ENCODE measurements around the gene PARP8. TPM values are rescaled to one million over a fixed set of nuclear protein-coding genes. Genes with fewer than 3 reads are reported as not detected.
"Not testable (repeated sequence)": the region's sequence is repeated elsewhere in the genome, so short reads cannot be mapped to it uniquely, and the experiment has no call there.

PARP8 gene
- total and polyA plus RNA-seq, 12 donors: 0.97 to 14.5 (median 5.2) TPM

GRCh38 chr5:50807661-50808060 is 141.2 kb downstream of the PARP8 start:
- no peak for DNase-seq
- intact Hi-C loops (cut with DNase I): no loop called here
- H3K27ac ChIP-seq: peak overlapping the region in 2 of 10 donors; percentile 17 to 37
- peaks cover 0 to 26% (median 8%) of the 10 kb centered on the region in 11 donors for H3K9me3 ChIP-seq
- H3K27me3 ChIP-seq: no peaks in the 10 kb centered on the region
- H3K4me1 ChIP-seq: peaks cover 0 to 15% (median 0%) of the 10 kb centered on the region in 9 donors
- peak in 5 of 8 donors; percentile 45 to 78 (median 50) for ATAC-seq
- WGBS, 2 donors: 26 to 39% methylated on average over 2 of the region's 2 CpGs
- TF ChIP-seq, protein P1, sequence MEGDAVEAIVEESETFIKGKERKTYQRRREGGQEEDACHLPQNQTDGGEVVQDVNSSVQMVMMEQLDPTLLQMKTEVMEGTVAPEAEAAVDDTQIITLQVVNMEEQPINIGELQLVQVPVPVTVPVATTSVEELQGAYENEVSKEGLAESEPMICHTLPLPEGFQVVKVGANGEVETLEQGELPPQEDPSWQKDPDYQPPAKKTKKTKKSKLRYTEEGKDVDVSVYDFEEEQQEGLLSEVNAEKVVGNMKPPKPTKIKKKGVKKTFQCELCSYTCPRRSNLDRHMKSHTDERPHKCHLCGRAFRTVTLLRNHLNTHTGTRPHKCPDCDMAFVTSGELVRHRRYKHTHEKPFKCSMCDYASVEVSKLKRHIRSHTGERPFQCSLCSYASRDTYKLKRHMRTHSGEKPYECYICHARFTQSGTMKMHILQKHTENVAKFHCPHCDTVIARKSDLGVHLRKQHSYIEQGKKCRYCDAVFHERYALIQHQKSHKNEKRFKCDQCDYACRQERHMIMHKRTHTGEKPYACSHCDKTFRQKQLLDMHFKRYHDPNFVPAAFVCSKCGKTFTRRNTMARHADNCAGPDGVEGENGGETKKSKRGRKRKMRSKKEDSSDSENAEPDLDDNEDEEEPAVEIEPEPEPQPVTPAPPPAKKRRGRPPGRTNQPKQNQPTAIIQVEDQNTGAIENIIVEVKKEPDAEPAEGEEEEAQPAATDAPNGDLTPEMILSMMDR (IDR thresholded peaks at IDR 0.05): no peak
- H3K36me3 ChIP-seq: peaks cover 0 to 26% (median 0%) of the 10 kb centered on the region in 9 donors
- H3K4me3 ChIP-seq: no peak overlapping the region

GRCh38 chr5:50808406-50808805 is 142.0 kb downstream of the PARP8 start:
- no peaks in the 10 kb centered on the region for H3K27me3 ChIP-seq
- peaks cover 0 to 15% (median 0%) of the 10 kb centered on the region in 9 donors for H3K4me1 ChIP-seq
- WGBS, 2 donors: 78 to 79% methylated on average over 3 of the region's 3 CpGs
- TF ChIP-seq, protein P1 (IDR thresholded peaks at IDR 0.05): no peak
- DNase-seq (no peak), ATAC-seq (peak in 1 of 8 donors; percentile 21)
- H3K9me3 ChIP-seq: peaks cover 0 to 18% (median under 1%) of the 10 kb centered on the region in 11 donors
- peaks cover 0 to 18% (median 0%) of the 10 kb centered on the region in 9 donors for H3K36me3 ChIP-seq
- H3K27ac ChIP-seq: no peak overlapping the region
- intact Hi-C loops (cut with DNase I): no loop called here
- H3K4me3 ChIP-seq: no peak overlapping the region

DNA sequence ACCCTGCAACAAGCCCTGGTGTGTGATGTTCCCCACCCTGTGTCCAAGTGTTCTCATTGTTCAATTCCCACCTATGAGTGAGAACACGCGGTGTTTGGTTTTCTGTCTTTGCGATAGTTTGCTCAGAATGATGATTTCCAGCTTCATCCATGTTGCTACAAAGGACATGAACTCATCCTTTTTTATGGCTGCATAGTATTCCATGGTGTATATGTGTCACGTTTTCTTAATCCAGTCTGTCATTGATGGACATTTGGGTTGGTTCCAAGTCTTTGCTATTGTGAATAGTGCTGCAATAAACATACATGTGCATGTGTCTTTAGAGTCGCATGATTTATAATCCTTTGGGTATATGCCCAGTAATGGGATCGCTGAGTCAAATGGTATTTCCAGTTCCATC is 145.3 kb downstream of the PARP8 start:
- H3K27ac ChIP-seq; H3K4me1 ChIP-seq; DNase-seq; H3K27me3 ChIP-seq; ATAC-seq; intact Hi-C loops (cut with DNase I); H3K4me3 ChIP-seq: not testable (repeated sequence)
- Histone ChIP-seq H3K36me3 (peaks cover 0 to 23% (median 0%) of the 10 kb centered on the region in 9 donors), H3K9me3 (peaks cover 0 to 11% (median 0%) of the 10 kb centered on the region in 11 donors)
- 97 to 98% methylated on average over 6 of the region's 6 CpGs for WGBS, 2 donors

DNA sequence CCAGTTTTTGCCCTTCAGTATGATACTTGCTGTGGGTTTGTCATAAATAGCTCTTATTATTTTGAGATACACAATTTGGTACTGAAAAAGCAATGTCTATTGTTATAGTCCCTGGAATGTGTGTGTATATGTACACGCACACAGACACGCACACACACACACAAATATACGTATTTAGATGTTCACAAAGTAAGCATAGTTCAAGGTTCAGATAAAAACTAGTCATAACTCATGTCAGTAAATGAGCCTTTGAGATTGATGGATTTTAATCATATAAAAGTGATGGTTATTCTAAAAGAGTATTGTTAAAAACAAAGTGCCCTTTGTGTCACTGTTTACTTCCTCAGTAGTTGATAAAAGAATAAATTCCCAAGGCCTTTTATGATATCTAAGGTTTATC is 147.3 kb downstream of the PARP8 start:
- TF ChIP-seq, protein P1 (IDR thresholded peaks at IDR 0.05): no peak

GRCh38 chr5:50814556-50814955 is 148.1 kb downstream of the PARP8 start:
- H3K9me3 ChIP-seq: peaks cover 0 to 11% (median 0%) of the 10 kb centered on the region in 11 donors
- H3K4me1 ChIP-seq: peaks cover 0 to under 1% (median 0%) of the 10 kb centered on the region in 9 donors
- intact Hi-C loops (cut with DNase I): no loop called here
- H3K27ac ChIP-seq: no peak overlapping the region
- WGBS, 2 donors: 75 to 81% methylated on average over 6 of the region's 6 CpGs
- H3K36me3 ChIP-seq: peaks cover 0 to 33% (median 0%) of the 10 kb centered on the region in 9 donors
- no peaks in the 10 kb centered on the region for H3K27me3 ChIP-seq
- ATAC-seq: no peak
- no peak overlapping the region for H3K4me3 ChIP-seq
- TF ChIP-seq, protein P1 (IDR thresholded peaks at IDR 0.05): no peak
- no peak for DNase-seq

More for the DNA sequence above, 147.3 kb downstream of the PARP8 start:
- H3K27ac ChIP-seq: no peak overlapping the region
- WGBS, 2 donors: 95 to 97% methylated on average over 3 of the region's 3 CpGs
- H3K4me1 ChIP-seq: no peaks in the 10 kb centered on the region
- H3K36me3 ChIP-seq: peaks cover 0 to 31% (median 0%) of the 10 kb centered on the region in 9 donors
- no peak overlapping the region for H3K4me3 ChIP-seq
- ATAC-seq: no peak
- no peaks in the 10 kb centered on the region for H3K27me3 ChIP-seq
- intact Hi-C loops (cut with DNase I): no loop called here
- no peak for DNase-seq
- peaks cover 0 to 11% (median 0%) of the 10 kb centered on the region in 11 donors for H3K9me3 ChIP-seq

All from heart right ventricle (tissue), 16 donors.